HPDE6-E6E7 (cell line): ENCODE data around the gene TMEM181.
"Not testable (repeated sequence)": the region's sequence is repeated elsewhere in the genome, so short reads cannot be mapped to it uniquely, and the experiment has no call there.

Source experiments
- DNase-seq: peaks from one replicate; pipeline ENCODE4 v3.0.0; 2011; ENCODE audit warnings: missing footprints; ENCODE audit errors: extremely low spot score

TMEM181 gene

GRCh38 chr6:158638324-158638854 lies 78.5 kb downstream of the TMEM181 start:
- DNase-seq: no peak

- no peak for DNase-seq
These were observed 79.2 kb downstream of the TMEM181 start for GRCh38 chr6:158639056-158639455.

- DNase-seq: no peak
These were observed 80.6 kb downstream of the TMEM181 start for GRCh38 chr6:158640519-158640918.

GRCh38 chr6:158642097-158642601 lies 82.3 kb downstream of the TMEM181 start:
- DNase-seq: peak; percentile 76

GRCh38 chr6:158643836-158644230 lies 83.9 kb downstream of the TMEM181 start:
- DNase-seq: no peak

GRCh38 chr6:158644231-158645063 lies 84.6 kb downstream of the TMEM181 start, which contains the start of gene DYNLT1:
TSS of gene DYNLT1 (minus strand) at chr6:158644743. CDS start at chr6:158644708, 35 bp downstream.
- DNase-seq: peak; percentile 74

- DNase-seq: no peak
These were observed 85.5 kb downstream of the TMEM181 start for GRCh38 chr6:158645064-158646022.

GRCh38 chr6:158646023-158646910 lies 86.4 kb downstream of the TMEM181 start:
- DNase-seq: no peak

- no peak for DNase-seq
These were observed 87.6 kb downstream of the TMEM181 start for GRCh38 chr6:158647501-158647900.

- DNase-seq: no peak
These were observed 88.8 kb downstream of the TMEM181 start for GRCh38 chr6:158648682-158649131.

GRCh38 chr6:158649289-158650143 lies 89.6 kb downstream of the TMEM181 start, which contains the start of gene SYTL3:
TSS of gene SYTL3 (plus strand) at chr6:158650054. CDS start at chr6:158663269, 13,215 bp downstream.
- DNase-seq: no peak

- not testable (repeated sequence) for DNase-seq
These were observed 92.3 kb downstream of the TMEM181 start for GRCh38 chr6:158651981-158652737.

- no peak for DNase-seq
These were observed 93.9 kb downstream of the TMEM181 start for GRCh38 chr6:158653577-158654354.

- DNase-seq: no peak
These were observed 94.6 kb downstream of the TMEM181 start for GRCh38 chr6:158654498-158654897.

- DNase-seq: no peak
These were observed 95.1 kb downstream of the TMEM181 start for GRCh38 chr6:158654960-158655489.

- DNase-seq: no peak
These were observed 95.9 kb downstream of the TMEM181 start for GRCh38 chr6:158655569-158656450.

- not testable (repeated sequence) for DNase-seq
These were observed 97.1 kb downstream of the TMEM181 start for GRCh38 chr6:158656986-158657385.
